Fibroblast of mammary gland (primary cell): ENCODE measurements around the gene SLC25A21.
A peak's percentile ranks its signal among the peaks of the same experiment; 100 is the strongest.
"Not testable (repeated sequence)": the region's sequence is repeated elsewhere in the genome, so short reads cannot be mapped to it uniquely, and the experiment has no call there.

Source experiments
- DNase-seq: peaks from one replicate; pipeline ENCODE4 v3.0.0-alpha.2; 2010; ENCODE audit warnings: low read depth
- H3K4me3 ChIP-seq: 2 replicates; pipeline ENCODE4 v1.5.1; 2011; ENCODE audit warnings: low read depth, mild to moderate bottlenecking, low read length, moderate library complexity; ENCODE audit not compliant: control insufficient read depth
- CTCF ChIP-seq: conservative IDR thresholded peaks from 2 replicates; pipeline ENCODE4 v1.5.1; 2011; ENCODE audit warnings: low read depth, low read length, inconsistent platforms; ENCODE audit not compliant: control insufficient read depth, insufficient read depth

SLC25A21 gene

GRCh38 chr14:37083599-37083998 lies 88.8 kb downstream of the SLC25A21 start:
- no peak for TF ChIP-seq CTCF
- H3K4me3 ChIP-seq: no peak overlapping the region
- DNase-seq: no peak

DNA sequence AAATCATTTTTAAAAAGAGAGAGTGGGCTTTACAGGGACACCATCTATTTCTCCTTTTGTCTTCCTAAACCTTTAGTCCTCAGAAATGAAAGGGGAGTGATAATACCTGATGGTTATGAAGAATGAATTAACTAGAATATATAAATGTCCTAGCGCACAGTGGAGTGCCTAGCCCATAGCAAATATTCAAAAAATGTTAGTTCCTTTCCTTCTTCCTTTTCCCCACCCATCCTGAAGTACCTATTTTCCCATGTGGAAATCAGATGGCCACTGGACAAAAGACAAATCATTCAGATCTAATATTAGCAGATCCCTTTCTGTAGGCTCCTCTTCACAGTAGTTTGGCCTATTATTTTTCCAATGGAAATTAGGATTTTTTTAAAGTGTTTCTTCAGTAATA lies 90.0 kb downstream of the SLC25A21 start:
- no peak for TF ChIP-seq CTCF
- no peak overlapping the region for H3K4me3 ChIP-seq
- no peak for DNase-seq

DNA sequence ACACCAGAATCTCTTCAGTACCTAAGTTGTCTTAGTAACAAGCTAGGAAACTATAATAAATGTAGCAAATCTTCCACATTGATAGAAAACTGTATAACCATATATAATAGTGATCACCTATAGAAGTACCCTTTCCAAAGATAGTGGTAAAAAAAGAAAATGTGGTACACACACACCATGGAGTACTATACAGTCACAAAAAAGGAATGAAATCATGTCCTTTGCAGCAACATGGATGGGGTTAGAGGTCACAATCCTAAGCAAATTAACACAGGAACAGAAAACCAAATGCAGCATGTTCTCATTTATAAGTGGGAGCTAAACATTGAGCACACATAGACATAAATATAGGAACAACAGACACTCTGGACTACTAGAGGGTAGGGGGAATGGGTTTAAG lies 90.5 kb downstream of the SLC25A21 start:
- no peak overlapping the region for H3K4me3 ChIP-seq
- TF ChIP-seq CTCF: no peak
- DNase-seq: no peak

- peak; percentile 59 for DNase-seq
- TF ChIP-seq CTCF: no peak
Observed at GRCh38 chr14:37081218-37081617, 91.2 kb downstream of the SLC25A21 start.

DNA sequence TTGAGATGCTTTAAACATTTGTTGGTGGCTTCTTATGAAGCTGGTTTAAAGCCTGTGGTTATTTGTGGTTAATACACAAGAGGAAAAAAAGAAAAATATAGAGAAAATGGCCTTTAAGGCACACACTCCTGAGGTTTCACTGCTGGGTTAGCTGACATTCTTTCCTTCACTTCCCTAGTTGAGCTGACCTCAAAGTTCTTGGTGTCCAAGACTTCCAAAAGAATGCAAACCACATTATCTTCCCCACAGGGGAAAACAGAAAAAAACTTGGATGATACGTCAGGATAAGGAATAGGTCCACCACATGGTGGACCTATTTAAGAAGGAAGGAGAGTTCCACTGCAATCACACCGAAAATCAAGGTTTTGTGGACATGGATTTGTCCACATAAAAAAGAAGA lies 94.3 kb downstream of the SLC25A21 start:
- DNase-seq: peak; percentile 17
- no peak overlapping the region for H3K4me3 ChIP-seq
- no peak for TF ChIP-seq CTCF

More at GRCh38 chr14:37081218-37081617, 91.2 kb downstream of the SLC25A21 start:
- no peak overlapping the region for H3K4me3 ChIP-seq

- not testable (repeated sequence) for DNase-seq, H3K4me3 ChIP-seq
Observed at GRCh38 chr14:37074320-37074719, 98.1 kb downstream of the SLC25A21 start.

DNA sequence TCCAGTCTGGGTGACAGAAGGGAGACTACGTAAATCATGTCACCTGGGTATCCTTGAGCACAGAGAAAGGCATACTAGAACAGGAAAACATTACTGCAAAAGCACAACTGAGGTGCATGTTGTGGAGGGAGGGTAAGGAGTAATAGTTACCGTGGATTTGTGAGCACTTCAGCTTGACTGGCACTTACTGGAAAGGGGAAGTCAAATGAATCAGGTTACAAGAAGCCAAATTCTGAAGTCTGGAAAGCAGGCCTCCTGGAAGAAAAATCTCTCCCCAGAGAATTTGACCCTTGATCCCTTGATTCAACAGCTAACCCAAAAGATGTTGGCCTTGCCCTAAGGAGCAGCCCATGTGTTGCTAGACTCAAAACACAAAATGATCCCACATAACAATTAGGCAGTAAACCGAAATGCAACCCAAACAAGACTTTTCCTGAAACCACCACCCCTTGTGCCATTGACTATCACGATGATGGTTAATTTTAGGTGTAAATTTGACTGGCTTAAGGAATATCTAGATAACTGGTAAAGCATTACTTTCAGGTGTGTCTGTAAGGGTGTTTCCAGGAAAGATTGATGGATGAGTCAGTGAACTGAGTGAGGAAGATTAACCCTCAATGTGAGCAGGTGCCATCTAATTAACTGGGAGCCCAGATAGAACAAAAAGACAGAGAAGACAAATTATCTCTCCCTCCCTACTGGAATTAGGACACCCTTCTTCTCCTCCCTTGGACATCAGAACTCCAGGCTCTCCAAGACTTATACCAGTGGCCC lies 108.8 kb downstream of the SLC25A21 start:
- TF ChIP-seq CTCF: no peak
- H3K4me3 ChIP-seq: no peak overlapping the region
- DNase-seq: peak; percentile 42
